ENCODE results near the gene GP1BB.
"Not testable (repeated sequence)": the region's sequence is repeated elsewhere in the genome, so short reads cannot be mapped to it uniquely, and the experiment has no call there.

Gene GP1BB

DNA sequence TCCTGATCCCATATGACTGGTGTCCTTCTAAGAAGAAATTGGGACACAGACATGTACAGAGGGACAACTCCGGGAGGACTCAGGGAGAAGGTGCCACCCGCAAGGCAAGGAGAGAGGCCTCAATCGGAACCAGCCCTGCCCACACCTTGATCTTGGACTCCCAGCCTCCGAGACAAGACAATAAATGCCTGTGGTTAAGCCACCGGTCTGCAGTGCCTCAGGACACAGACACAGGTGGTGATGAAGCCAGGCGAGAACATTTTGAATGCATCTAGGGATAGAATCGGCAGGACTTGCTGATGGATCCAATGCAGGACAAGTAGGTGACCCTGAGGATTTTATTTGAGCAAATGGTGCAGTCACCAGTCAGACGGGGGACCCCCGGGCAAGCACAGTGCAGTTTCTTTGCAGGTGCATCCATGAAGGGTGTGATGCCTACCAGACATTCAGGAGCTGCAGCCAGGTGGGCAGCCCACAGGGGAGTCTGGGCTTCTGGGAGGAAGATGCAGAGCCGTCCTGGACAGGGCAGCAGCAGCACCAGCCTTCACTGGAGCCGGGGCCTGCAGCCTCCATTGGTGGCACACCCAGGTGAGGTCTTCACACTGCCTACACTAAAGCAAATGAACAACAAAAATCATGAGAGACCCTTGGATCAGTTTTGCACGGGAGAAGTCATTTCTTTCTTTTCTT is 29.2 kb upstream of the GP1BB start:
- DNase-seq (ENCODE audit: low read depth in 2 of 2) = no peak

DNA sequence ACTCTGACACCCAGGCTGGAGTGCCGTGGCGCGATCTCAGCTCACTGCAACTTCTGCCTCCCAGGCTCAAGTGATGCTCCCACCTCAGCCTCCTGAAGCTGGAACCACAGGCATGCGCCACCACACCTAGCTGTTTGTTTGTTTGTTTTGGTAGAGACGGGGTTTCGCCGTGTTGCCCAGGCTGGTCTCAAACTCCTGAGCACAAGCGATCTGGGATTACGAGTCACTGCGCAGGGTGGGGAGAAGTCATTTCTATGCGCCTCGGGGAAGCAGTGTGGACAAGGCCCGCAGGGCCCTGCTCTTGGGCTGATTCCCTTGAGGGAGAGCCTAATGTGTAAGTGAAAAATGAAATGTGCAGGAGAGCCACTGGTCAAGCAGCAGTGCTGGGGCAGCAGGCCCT is 28.6 kb upstream of the GP1BB start:
- no peak for DNase-seq (ENCODE audit: low read depth in 2 of 2)

DNA sequence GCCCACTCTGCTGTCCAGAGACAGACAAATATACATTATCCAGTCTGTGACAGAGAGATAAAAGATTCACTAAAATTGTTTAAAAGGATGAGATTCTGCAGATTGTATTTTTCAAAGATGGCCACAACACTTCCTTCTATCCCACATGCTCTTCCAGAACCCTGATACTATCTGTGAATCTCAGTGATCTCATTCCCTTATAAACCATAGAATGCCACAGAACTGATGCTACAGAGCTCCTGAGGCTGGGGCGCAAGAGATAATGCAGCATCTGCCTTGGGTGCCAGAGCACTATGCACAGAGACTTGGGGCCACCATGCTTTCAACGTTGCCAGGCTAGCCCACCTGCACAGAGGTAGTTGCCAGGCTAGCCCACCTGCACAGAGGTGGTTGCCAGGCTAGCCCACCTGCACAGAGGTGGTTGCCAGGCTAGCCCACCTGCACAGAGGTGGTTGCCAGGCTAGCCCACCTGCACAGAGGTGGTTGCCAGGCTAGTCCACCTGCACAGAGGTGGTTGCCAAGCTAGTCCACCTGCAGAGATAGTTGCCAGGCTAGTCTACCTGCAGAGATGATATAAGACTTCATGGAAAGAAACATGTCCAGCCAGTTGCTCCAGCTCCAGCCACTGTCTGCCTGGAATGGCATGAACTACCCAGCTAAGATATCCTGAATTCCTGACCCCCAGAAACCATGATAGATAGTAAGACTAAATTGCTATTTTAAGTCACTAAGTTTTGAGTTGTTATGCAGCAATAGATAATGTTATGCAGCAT is 26.6 kb upstream of the GP1BB start:
- no peak for DNase-seq (ENCODE audit: low read depth in 2 of 2)

DNA sequence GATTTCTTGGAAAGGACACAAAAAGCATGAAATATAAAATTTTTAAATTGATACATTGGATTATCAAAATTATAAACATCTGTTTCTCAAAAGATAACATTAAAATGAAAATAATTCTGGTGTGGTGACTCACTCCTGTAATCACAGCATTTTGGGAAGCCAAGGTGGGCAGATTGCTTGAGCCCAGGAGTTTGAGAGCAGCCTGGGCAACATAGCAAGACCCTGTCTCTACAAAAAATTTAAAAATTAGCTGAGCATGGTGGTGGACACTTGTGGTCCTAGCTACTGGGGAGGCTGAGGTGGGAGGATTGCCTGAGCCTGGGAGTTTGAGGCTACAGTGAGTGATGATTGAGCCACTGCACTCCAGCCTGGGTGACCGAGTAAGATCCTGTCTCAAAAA is 25.5 kb upstream of the GP1BB start:
- not testable (repeated sequence) for DNase-seq (ENCODE audit: low read depth in 2 of 2)

DNA sequence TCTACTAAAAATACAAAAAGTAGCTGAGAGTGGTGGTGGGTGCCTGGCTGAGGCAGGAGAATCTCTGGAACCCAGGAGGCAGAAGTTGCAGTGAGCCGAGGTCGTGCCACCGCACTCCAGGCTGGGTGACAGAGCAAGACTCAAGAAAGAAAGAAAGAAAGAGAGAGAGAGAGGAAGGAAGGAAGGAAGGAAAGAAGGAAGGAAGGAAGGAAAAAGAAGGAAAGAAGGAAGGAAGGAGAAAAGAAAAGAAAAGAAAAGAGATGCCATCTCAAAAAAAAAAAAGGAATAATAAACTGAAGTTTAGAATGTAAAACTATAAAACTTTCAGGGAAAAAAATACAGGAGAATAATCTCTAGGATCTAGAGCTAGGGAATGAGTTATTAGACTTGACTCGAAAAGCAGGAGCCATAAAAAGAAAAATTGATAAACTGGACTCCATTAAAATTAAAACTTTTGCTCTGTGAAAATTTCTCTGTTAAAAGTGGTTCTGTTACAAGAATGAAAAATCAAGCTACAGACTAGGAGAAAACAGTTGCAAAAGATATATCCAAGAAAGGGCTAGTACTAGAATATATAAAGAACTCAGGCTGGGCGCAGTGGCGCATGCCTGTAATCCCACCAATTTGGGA is 22.4 kb upstream of the GP1BB start:
- DNase-seq (ENCODE audit: low read depth in 2 of 2) = no peak

DNA sequence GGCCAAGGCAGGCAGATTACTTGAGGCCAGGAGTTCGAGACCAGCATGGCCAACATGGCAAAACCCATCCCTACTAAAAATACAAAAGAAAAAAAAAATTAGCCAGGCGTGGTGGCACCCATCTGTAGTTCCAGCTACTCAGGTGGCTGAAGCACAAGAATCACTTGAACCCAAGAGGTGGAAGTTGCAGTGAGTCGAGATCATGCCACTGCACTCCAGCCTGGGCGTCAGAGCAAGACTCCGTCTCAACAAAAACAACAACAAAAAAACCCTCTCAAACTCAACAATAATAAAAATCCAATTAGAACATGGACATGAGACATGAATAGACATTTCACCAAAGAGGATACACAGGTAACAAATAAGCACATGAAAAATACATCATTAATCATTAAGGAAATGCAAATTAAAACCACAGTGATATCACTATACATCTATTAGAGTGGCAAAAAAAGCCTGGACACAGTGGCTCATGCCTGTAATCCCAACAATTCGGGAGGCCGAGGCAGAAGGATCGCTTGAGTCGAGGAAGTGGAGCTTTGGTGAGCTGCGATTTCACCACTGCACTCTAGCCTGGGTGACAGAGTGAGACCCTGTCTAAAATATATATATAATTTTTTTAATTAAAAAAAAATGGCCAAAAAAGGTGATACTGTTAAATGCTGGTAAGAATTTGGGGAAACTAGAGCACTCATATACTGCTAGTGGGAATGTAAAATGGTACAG is 21.8 kb upstream of the GP1BB start:
- DNase-seq (ENCODE audit: low read depth in 2 of 2) = no peak

DNA sequence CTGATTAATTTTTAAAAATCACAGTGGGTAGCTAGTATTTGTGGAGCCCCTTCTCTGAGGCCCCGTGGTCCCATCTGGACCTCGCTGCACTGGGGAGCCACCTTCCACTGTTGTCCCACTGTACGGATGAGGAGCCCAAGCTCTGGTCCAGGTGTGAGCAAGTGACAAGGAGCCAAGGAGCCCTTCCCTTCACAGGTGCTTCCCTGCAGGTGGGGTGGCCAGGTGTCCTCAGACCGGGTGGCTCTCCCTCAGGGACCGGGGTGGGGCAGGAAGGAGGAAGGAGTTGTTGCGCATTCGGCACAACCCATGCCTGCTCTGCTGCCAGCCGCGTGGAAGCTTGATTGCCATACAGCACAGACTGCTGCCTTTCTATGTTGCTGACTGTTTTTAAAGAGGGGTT is 19.5 kb upstream of the GP1BB start:
- DNase-seq (ENCODE audit: low read depth in 2 of 2) = no peak

DNA sequence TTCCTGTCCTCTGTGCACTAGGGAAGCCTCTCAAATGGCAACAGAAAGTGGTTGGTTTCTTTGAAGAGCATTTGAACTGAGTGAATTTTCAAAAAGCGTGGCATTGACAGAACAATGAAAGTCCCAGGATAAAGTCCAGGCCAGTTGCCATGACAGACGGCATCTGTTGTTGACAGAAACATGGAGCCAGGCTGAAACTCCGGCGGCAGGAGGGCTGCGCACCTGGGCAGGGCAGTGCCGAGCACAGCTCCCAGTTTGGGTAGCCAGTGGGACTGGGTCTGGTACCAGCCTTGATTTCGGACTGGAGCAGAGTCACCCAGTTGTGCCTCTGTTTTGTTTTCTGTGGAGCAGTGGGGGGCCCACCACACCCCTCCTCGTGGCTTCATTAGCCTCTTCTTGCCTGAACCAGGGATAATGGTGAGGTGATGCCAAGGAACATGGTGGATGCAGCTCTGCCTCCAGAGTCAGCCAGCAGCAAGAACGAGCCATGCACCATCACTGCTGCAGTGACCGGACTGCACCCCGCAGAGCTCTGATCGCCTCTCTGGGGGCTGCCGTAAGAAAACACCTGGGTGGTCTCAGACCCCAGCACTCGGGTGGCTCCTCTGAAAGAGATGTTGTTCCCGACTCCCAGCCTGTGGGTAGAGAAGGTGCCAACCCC is 18.9 kb upstream of the GP1BB start:
- DNase-seq (ENCODE audit: low read depth in 2 of 2) = no peak

DNA sequence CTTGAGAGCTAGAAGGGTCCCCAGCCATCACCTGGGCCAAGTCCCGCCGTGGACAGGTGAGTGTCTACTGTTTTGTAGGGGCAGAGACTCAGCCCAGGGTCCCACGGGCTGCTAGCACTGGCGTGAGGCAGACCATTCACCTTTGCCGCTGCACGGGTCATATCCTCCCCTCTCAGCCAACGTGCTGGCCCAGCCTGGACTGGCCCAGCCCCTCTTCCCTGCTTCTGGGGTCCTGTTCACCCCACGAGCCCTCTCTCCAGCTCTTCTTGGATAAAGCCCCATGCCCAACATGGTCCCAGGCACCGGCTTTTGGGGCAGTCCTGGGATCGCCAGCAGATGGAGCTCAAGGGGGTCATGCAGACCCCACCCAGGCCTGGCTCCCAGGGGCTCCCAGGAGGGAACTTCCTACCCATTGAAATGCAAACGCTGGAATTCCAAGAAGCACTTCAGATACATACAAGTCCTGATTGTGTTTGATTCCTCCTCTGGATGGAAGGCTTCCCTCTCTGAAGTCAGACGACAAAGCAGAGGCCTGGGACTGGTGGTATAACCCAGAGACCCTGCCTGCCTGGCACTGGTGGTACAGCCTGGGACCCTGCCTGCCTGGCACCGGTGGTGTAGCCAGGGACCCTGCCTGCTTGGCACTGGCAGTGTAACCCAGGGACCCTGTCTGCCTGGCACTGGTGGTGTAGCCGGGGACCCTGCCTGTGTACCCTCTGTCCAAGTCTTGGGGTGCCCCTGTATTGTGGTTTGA is 18.0 kb upstream of the GP1BB start:
- no peak for DNase-seq (ENCODE audit: low read depth in 2 of 2)

DNA sequence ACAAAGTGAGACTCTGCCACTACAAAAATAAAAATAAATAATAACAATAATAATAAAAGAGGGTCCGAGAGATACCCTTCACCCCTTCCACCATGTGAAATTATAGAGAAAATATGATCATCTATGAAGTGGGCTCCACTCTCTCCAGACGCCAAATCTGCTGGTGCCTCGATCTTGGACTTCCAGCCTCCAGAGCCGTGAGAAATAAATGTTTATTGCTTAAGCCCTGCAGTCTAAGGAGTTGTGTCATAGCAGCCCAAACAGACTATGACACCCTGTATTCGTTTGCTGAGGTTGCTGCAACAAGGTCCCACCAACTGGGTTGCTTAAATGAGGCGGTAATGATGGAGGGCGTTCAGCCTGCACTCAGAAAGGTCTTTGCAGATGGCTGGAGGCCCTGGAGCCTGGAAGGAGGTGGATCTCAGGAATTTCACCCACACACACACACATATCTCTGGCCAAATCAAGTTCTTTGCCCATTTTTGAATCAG is 16.6 kb upstream of the GP1BB start:
- DNase-seq (ENCODE audit: low read depth in 2 of 2) = no peak

DNA sequence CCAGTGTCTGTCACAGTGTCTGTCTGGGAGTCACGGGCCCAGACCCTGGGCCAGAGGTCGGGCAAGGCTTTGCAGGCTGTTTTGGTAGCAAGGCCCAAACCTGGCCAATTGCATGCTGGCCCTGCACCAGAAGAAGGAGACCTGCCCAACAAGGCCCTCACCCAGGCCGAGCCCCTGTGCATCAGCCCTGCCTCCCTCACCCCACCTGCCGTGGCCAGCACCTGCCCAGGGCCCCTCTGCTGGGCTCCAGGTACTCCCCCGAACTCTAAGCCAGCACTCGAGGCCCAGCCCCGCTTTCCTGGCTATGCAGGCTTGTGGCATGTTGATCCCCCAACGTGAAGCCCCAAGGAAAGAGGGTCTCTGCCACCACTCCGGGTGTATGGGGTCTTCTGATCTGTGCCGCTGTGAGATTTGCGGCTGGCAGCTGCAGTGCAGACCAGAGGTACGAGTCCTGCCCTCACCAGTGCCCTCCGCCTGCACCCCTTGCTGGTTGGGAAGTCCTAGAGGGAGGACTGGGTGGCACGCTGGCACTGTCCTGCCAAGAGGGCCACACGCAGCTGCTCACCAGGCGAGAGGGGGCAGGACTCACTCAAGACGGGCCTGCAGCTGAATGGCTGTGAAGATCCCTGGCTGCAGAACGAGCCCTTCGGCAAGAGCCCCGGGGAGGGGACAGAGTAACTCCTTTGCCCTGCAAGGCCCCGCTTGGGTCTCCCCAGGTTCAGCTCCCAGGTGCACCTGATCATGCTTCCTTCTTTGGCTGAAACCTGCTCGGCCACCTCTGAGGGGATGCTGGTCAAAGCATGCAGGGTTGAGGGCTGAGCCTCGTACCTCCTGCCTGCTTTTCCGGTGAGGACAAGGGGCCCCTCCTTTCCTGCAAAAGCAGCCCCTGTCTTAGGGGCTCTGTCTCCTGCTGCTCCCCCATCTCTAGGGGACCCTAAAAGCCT is 15.7 kb upstream of the GP1BB start:
- no peak for DNase-seq (ENCODE audit: low read depth in 2 of 2)

DNA sequence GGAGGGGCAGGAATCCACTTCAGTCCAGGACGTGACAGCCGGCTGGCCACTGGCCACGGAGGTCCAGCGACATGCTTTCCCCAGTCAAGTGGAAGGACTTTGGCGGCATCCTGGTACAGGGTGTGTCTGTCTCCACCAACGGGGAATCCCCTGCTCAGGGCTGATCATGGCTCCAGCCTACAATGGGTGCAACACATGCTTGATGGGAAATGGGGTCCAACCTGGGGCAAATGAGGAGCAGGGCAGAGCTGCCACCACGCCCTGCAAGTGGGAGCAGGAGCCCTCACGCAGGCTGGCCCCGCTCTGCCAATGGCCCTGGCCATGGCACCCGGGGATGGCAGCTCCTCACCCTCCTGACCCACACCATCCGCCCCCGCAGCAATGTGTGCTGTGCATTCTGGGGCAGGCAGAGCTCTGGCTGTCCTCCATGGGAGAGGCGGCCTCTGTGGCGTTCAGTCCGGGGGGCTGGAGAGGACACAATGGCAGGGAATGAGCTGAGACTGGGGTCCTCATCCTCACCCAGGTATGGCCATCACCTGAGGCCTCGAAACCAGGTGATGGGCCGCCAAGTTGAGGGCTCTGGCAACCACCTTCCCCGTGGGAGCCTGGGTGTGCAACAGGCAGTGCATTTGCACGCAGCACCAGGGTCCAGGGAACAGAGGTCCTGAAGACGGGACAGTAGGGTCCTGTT is 14.9 kb upstream of the GP1BB start:
- no peak for DNase-seq (ENCODE audit: low read depth in 2 of 2)

DNA sequence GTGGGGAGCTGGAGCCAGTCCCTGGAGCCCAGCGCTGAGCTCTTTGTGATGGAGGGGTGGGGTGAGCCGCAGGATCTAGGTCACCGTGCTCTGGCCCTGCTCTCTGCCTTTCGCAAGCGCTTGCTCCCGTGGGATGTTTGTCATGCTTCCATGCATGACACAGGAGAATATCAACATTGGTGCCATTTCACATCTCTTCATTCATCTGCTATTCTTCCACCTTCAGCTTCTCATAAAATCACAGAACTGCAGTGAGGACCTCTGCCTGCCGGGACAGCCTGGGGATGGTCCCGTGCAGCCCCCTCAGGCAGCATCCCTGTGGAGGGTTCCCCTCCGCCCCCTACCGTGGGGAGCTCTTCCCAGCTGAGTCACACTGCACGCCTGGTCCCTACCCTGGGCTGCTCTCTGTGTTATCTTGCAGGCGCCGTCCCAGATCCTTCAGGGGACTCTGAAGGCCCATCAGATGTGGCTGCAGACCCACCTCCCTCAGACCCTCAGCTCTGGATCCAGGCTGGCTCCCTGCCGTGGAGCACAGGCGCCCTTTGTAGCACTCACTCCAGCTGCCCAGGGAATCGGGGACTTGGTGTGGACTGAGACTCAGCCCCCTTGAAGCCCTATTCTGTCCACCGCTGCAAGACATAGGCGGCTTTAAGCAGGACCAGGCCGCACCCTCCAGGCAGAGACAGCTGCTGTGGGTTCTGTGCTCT is 14.1 kb upstream of the GP1BB start:
- DNase-seq (ENCODE audit: low read depth in 2 of 2) = no peak

DNA sequence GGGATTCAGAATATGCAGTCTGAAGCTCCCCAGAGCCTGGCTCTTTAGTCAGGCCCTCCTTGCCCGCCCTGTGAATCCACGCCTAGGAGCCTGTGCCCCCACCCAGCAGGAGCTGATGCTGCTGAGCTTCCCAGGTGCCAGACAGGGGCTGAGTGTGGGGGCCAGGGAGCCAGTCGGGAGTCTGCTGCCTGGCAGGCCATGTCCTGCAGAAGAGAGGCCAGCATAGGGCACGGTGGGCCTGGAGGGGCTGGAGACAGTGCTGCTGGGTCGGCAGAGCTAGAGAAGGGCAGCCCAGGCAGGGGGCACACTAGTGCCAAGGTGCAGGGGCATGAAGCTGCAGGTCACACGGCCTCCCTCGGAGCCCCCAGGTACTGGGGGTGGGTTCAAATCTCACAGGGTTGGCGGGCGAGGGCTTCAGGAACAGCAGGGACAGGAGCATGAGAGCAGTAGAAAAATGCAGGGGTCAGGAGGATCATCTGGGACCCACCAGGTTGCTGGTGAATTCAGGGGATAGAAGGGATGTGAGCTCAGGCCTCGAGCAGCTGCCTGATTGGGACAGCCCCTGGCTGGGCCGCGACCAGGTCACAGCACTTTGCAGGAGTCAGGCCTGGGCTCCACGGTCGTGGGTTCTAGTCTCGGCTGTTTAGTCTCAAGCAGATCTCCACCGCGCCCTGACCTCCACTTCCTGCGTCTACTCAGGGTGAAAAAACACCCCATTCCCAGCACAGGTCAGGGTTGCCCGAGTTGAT is 13.1 kb upstream of the GP1BB start:
- DNase-seq (ENCODE audit: low read depth in 2 of 2) = no peak

DNA sequence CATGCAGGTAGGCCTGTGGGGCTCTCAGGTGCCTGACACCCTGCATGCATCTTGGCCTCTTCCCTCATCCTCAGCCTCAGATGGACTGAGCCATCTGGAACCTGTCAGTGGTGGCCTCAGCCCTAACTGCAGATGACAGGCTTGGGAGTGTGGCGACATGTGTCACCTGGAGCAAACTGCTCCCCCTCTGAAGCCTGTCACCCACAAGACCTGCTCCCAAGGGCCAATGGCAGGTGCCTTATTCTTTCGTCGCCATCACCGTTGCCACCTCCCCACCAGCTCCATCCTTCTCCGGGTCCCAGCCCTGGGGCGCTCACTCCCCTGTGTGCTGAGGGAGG is 12.6 kb upstream of the GP1BB start:
- no peak for DNase-seq (ENCODE audit: low read depth in 2 of 2)

DNA sequence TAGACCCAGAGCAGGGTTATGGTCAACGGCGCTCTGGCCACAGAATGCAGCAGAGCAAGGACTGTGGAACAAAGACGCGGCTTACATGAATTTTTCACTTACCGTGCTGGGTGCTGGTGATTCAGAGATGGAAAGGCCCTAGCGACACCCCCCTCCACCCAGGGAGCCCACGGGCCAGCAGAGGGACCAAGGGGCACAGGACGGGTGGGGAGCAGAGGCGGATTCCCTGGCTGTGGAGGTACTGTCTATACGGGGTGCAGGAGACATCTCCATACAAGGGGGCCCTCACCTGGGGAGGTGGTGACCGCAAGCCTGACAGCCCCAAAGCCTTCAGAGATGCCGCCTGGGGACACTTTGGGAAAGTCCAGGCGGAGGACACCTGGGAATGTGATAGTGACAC is 10.1 kb upstream of the GP1BB start:
- DNase-seq (ENCODE audit: low read depth in 2 of 2) = no peak

DNA sequence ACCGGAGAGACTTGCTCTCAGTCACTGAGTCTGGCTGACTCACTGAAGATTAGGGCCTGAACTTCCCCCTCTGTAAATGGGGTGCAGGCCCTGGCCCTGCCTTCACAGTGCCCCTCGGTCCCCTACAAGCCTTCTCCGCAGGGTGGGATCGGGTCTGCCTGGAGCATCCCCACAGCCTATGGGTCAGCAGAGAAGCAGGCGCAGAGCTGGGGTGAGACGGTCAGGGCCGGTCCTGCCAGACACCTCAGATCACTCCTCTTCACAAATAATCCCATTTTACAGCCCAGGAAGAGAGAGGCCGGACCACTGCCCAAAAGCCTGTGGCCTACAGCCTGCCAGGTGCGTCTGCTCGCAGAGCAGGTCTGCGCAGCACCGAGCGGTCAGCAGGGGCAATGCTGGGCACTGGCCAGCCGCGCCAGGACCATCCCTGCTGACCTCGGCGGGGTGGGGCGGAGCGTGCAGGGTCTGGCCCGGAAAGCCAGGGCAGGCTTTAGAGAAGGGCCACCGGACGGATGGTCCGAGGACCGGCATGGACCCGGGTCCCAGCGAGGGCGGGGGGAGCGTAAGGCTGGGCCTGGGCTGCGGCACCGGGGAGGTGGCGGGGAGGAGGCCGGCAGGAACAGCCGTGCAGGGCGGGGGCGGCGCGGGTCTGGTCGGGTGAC is 9.6 kb upstream of the GP1BB start:
- no peak for DNase-seq (ENCODE audit: low read depth in 2 of 2)
